ENCODE measurements around the gene MICAL3.

The MICAL3 gene

GRCh38 chr22:17955590-17956379 lies 68.6 kb downstream of the MICAL3 start:
- no peaks in the 10 kb centered on the region for H3K36me3 ChIP-seq (replicated peaks)
- H3K27ac ChIP-seq, result no peak overlapping the region
- DNase-seq, result no peak
- TF ChIP-seq CTCF (IDR thresholded peaks at IDR 0.05; ENCODE audit: low read depth, low read length, missing control alignments), result no peak
- H3K4me3 ChIP-seq (ENCODE audit: low read depth, low read length), result no peak overlapping the region
- H3K27me3 ChIP-seq (replicated peaks), result no peaks in the 10 kb centered on the region
- in situ Hi-C loops (cut with HindIII; ENCODE audit: low pct_ligation_motif_present, low sequenced_read_pairs), result no loop called here

DNA sequence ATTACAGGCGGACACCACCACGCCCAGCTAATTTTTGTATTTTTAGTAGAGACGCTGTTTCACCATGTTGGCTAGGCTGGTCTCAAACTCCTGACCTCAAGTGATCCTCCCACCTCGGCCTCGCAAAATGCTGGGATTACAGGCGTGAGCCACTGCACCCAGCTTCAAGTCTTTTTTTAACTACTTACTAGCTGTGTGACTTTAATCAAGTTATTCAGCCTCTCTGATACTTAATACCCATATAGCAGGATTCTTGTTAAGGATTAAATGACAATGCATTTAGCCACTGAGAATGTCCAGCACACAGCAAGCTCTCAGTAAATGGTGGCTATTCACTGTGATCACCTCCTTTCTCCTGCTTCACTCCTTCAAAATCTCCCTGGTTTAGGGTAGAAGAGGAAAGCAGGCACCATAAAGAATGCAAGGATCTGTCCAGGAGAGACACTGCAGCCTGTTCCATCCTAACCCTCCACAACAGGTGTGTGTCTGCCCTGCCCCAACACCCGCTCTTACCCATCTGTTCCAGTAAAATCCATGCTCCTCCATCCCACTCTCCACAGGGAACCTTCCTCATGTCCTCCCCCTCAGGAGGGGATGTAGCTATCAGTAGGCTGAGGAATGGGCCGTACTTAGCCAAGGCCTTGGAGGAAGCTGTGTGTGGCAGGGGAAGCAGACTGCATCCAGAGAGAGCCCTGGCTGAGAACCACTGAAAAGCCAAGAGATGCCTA lies 69.3 kb downstream of the MICAL3 start:
- TF ChIP-seq CTCF (IDR thresholded peaks at IDR 0.05; ENCODE audit: low read depth, low read length, missing control alignments), result no peak
- DNase-seq, result no peak
- no peak overlapping the region for H3K27ac ChIP-seq
- in situ Hi-C loops (cut with HindIII; ENCODE audit: low pct_ligation_motif_present, low sequenced_read_pairs), result no loop called here
- H3K27me3 ChIP-seq (replicated peaks), result no peaks in the 10 kb centered on the region
- no peak overlapping the region for H3K4me3 ChIP-seq (ENCODE audit: low read depth, low read length)
- no peaks in the 10 kb centered on the region for H3K36me3 ChIP-seq (replicated peaks)

- no peak overlapping the region for H3K27ac ChIP-seq
- H3K27me3 ChIP-seq (replicated peaks), result no peaks in the 10 kb centered on the region
- in situ Hi-C loops (cut with HindIII; ENCODE audit: low pct_ligation_motif_present, low sequenced_read_pairs), result no loop called here
- TF ChIP-seq CTCF (IDR thresholded peaks at IDR 0.05; ENCODE audit: low read depth, low read length, missing control alignments), result no peak
- DNase-seq, result no peak
- no peaks in the 10 kb centered on the region for H3K36me3 ChIP-seq (replicated peaks)
- H3K4me3 ChIP-seq (ENCODE audit: low read depth, low read length), result no peak overlapping the region
Measured at GRCh38 chr22:17954200-17954859, 70.0 kb downstream of the MICAL3 start.

GRCh38 chr22:17953147-17953546 lies 71.2 kb downstream of the MICAL3 start:
- no peaks in the 10 kb centered on the region for H3K36me3 ChIP-seq (replicated peaks)
- no peaks in the 10 kb centered on the region for H3K27me3 ChIP-seq (replicated peaks)
- no peak for TF ChIP-seq CTCF (IDR thresholded peaks at IDR 0.05; ENCODE audit: low read depth, low read length, missing control alignments)
- in situ Hi-C loops (cut with HindIII; ENCODE audit: low pct_ligation_motif_present, low sequenced_read_pairs), result no loop called here
- no peak overlapping the region for H3K4me3 ChIP-seq (ENCODE audit: low read depth, low read length)
- no peak for DNase-seq
- no peak overlapping the region for H3K27ac ChIP-seq

GRCh38 chr22:17952273-17952801 lies 72.0 kb downstream of the MICAL3 start:
- no peak overlapping the region for H3K4me3 ChIP-seq (ENCODE audit: low read depth, low read length)
- in situ Hi-C loops (cut with HindIII; ENCODE audit: low pct_ligation_motif_present, low sequenced_read_pairs), result no loop called here
- H3K27me3 ChIP-seq (replicated peaks), result no peaks in the 10 kb centered on the region
- H3K27ac ChIP-seq, result no peak overlapping the region
- DNase-seq, result no peak
- no peaks in the 10 kb centered on the region for H3K36me3 ChIP-seq (replicated peaks)
- no peak for TF ChIP-seq CTCF (IDR thresholded peaks at IDR 0.05; ENCODE audit: low read depth, low read length, missing control alignments)
